HG02973 (cell line): Measurements from ENCODE around the gene TFDP1.

ENCODE experiments used
- ATAC-seq: cut with Tn5 transposase; IDR thresholded peaks from one replicate; pipeline ENCODE4 v1.9.1; 2021; ENCODE audit warnings: moderate library complexity; ENCODE audit not compliant: unreplicated experiment

TFDP1 gene

GRCh38 chr13:113647351-113648215 lies 63.0 kb downstream of the TFDP1 start:
- ATAC-seq: no peak

GRCh38 chr13:113648216-113648610 lies 63.7 kb downstream of the TFDP1 start:
- no peak for ATAC-seq

GRCh38 chr13:113649212-113649611 lies 64.7 kb downstream of the TFDP1 start:
- no peak for ATAC-seq

- no peak for ATAC-seq
These were observed 65.7 kb downstream of the TFDP1 start for GRCh38 chr13:113650275-113650674.

- no peak for ATAC-seq
These were observed 66.2 kb downstream of the TFDP1 start for GRCh38 chr13:113650731-113651148.

- no peak for ATAC-seq
These were observed 67.2 kb downstream of the TFDP1 start for GRCh38 chr13:113651511-113652403.

- ATAC-seq: no peak
These were observed 68.1 kb downstream of the TFDP1 start for GRCh38 chr13:113652404-113653263.

- no peak for ATAC-seq
These were observed 69.0 kb downstream of the TFDP1 start for GRCh38 chr13:113653264-113654174.

- no peak for ATAC-seq
These were observed 69.6 kb downstream of the TFDP1 start for GRCh38 chr13:113654175-113654560.

- ATAC-seq: no peak
These were observed 70.2 kb downstream of the TFDP1 start for GRCh38 chr13:113654591-113655345.

GRCh38 chr13:113655346-113656002 lies 70.9 kb downstream of the TFDP1 start:
- ATAC-seq: no peak

- ATAC-seq: no peak
These were observed 71.5 kb downstream of the TFDP1 start for GRCh38 chr13:113656003-113656588.

- ATAC-seq: no peak
These were observed 72.5 kb downstream of the TFDP1 start for GRCh38 chr13:113656831-113657671.

- ATAC-seq: no peak
These were observed 73.5 kb downstream of the TFDP1 start, which contains the start of gene ATP4B for GRCh38 chr13:113657851-113658741. Gene ATP4B (minus strand): TSS chr13:113658198. CDS start chr13:113658144, 54 bp downstream.

- no peak for ATAC-seq
These were observed 74.3 kb downstream of the TFDP1 start for GRCh38 chr13:113658836-113659235.

- no peak for ATAC-seq
These were observed 74.8 kb downstream of the TFDP1 start for GRCh38 chr13:113659337-113659736.
